Central memory CD8-positive, alpha-beta T cell (primary cell): ENCODE measurements around the gene MYO5A.
"Not testable (repeated sequence)": the region's sequence is repeated elsewhere in the genome, so short reads cannot be mapped to it uniquely, and the experiment has no call there.

Experiments
- ATAC-seq: fragments of 150-1000 bp; cut with Tn5 transposase; replicated peaks from 2 replicates; pipeline ENCODE4 v1.10.0; 2022; ENCODE audit warnings: mild to moderate bottlenecking, moderate FRiP score, moderate number of reproducible peaks; ENCODE audit not compliant: poor library complexity, severe bottlenecking; ENCODE audit errors: extremely low read depth
- DNase-seq, 2 donors: peaks; one replicate each; pipeline ENCODE4 v3.0.0; 2021; ENCODE audit warnings: low spot score in 2 of 2
- H3K27ac Mint-ChIP-seq: one replicate; pipeline ENCODE4 v1.8.0; 2022; ENCODE audit warnings: low read depth, mild to moderate bottlenecking, moderate library complexity, mixed read lengths
- H3K27me3 Mint-ChIP-seq: one replicate; pipeline ENCODE4 v1.8.0; 2022; ENCODE audit warnings: mixed read lengths
- H3K36me3 Mint-ChIP-seq: one replicate; pipeline ENCODE4 v1.8.0; 2022; ENCODE audit warnings: mild to moderate bottlenecking, moderate library complexity, mixed read lengths; ENCODE audit not compliant: insufficient read depth
- H3K4me1 Mint-ChIP-seq: one replicate; pipeline ENCODE4 v1.8.0; 2022; ENCODE audit warnings: mixed read lengths
- H3K4me3 Mint-ChIP-seq: one replicate; pipeline ENCODE4 v1.8.0; 2022; ENCODE audit warnings: mild to moderate bottlenecking, moderate library complexity, mixed read lengths
- H3K9me3 Mint-ChIP-seq: one replicate; pipeline ENCODE4 v1.8.0; 2022; ENCODE audit warnings: mixed read lengths

Gene MYO5A

DNA sequence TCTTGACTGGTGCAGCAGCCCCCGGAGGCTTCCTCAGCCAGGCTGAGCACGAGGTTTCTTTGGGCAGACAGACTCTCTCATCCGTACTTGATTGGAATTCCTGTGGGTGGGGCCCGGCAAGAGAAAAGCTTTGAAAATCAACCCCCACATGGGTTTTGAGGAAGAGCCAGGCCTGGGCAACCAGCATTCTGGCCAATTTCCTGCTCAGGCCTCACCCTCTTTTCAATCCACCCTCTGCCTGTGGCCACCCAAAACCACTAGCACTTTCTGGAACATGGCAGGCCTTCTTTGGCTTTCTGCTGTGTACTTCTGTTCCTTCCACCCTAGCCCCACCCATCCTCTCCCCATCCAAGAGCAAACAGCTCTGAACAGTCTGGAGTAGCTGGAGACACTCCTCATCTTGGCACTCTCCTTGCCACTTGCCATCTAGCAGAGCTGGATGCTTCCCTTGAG is 239.0 kb downstream of the MYO5A start:
- H3K27me3 Mint-ChIP-seq: peaks cover 29% of the 10 kb centered on the region
- peaks cover 2% of the 10 kb centered on the region for H3K36me3 Mint-ChIP-seq
- no peaks in the 10 kb centered on the region for H3K9me3 Mint-ChIP-seq
- no peak overlapping the region for H3K27ac Mint-ChIP-seq
- ATAC-seq (no peak), DNase-seq (no peak)
- H3K4me1 Mint-ChIP-seq: no peaks in the 10 kb centered on the region
- H3K4me3 Mint-ChIP-seq: no peak overlapping the region

DNA sequence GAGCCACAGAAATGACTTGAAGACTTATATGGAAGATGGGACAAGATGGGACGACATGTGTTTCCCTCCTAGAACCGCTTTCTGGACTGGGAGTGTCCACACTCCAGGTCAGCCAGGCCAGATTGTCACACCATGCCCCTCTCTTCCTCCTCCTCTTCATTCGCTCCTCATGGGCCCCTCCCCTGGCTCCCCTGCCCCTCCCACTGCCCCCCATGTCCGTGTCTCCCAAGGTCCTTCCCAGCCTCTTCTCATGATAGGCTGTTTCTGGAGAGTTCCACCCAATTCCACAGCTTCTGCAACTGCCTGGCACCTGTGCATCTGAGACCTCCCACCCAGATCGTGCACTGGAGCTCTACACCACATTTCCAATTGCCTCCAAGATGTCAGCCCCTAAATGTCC is 239.7 kb downstream of the MYO5A start:
- Mint-ChIP-seq H3K4me1 (no peaks in the 10 kb centered on the region), H3K36me3 (peaks cover 2% of the 10 kb centered on the region), H3K4me3 (no peak overlapping the region), H3K27me3 (peaks cover 28% of the 10 kb centered on the region), H3K9me3 (no peaks in the 10 kb centered on the region), H3K27ac (no peak overlapping the region)
- ATAC-seq (no peak), DNase-seq (no peak)

DNA sequence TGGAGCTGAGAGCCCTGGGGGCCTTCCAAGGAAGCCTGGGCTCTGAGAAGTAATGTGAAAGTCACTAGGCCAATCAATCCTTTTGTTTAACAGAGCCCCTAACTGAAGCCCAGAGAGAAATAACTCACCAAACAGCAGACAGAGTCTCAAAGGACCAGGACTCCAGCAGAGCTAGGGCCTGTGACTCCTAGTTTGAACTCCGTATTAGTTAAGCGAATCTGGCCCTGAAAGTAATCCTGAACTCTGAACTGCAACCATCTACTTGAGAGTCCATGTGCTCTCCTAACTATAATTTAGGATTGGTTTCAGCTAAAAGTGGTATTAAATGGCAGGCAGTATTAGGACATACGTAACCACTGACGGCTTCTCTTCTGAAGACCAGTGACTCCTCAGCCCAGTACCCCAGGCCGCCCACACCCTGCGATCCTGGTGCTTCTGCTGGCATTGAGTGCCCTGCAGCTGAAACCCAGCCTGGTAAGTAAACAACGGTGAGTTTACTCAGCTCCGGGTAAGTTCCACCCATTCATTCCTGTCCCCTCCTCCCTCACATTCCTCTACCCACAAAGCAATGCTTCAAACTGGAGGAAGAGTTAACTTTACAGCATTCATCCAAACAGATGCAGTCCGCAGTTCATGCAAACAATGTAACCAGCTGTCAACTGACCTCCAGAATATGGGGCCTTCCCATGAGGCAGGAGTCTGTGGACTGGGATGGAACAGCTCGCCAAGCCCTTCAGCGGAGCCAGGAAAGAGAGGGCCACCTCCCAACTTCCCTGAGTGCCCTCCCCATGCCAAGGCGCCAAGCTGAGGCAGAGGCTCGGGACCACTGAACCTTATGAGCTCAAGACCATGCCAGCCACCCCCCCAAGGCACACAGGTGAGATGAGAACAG is 240.4 kb downstream of the MYO5A start:
- Mint-ChIP-seq H3K4me3 (no peak overlapping the region), H3K27ac (no peak overlapping the region)

DNA sequence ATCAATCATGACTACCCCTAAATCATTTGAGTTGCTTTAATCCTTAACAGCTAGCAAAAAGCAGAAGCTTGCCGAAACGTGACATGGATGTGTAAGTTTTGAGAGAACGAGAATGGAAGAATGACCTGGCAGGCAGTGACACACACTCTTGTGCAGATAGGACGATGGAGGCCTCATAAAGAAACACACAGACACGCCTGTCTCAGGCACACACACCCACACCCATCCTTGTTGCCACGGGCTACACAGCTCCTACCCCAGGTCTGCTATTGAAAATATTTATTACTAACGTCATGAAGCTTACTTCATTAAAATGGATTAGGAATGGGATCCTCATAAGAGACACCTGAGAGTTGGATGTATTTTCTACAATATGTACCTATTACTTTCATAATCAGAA is 241.6 kb downstream of the MYO5A start:
- H3K9me3 Mint-ChIP-seq: no peaks in the 10 kb centered on the region
- H3K27ac Mint-ChIP-seq: no peak overlapping the region

More for the DNA sequence above, 240.4 kb downstream of the MYO5A start:
- ATAC-seq (no peak), DNase-seq (no peak)
- Mint-ChIP-seq H3K4me1 (no peaks in the 10 kb centered on the region), H3K9me3 (no peaks in the 10 kb centered on the region), H3K36me3 (peaks cover 2% of the 10 kb centered on the region), H3K27me3 (peaks cover 28% of the 10 kb centered on the region)

DNA sequence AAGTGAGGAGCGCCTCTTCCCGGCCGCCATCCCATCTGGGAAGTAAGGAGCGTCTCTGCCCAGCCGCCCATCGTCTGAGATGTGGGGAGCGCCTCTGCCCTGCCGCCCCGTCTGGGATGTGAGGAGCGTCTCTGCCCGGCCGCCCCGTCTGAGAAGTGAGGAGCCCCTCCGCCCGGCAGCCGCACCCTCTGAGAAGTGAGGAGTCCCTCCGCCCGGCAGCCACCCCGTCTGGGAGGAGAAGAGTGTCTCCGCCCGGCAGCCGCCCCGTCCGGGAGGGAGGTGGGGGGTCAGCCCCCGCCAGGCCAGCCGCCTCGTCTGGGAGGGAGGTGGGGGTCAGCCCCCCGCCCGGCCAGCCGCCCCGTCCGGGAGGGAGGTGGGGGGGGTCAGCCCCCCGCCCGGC is 242.7 kb downstream of the MYO5A start:
- H3K4me3 Mint-ChIP-seq, ATAC-seq, H3K4me1 Mint-ChIP-seq, H3K27ac Mint-ChIP-seq, DNase-seq, H3K36me3 Mint-ChIP-seq, H3K9me3 Mint-ChIP-seq: not testable (repeated sequence)
- peaks cover 30% of the 10 kb centered on the region for H3K27me3 Mint-ChIP-seq

More for the DNA sequence above, 241.6 kb downstream of the MYO5A start:
- H3K36me3 Mint-ChIP-seq: peaks cover 2% of the 10 kb centered on the region
- ATAC-seq: no peak
- no peak overlapping the region for H3K4me3 Mint-ChIP-seq
- H3K27me3 Mint-ChIP-seq: peaks cover 28% of the 10 kb centered on the region
- H3K4me1 Mint-ChIP-seq: no peaks in the 10 kb centered on the region
- DNase-seq: no peak

DNA sequence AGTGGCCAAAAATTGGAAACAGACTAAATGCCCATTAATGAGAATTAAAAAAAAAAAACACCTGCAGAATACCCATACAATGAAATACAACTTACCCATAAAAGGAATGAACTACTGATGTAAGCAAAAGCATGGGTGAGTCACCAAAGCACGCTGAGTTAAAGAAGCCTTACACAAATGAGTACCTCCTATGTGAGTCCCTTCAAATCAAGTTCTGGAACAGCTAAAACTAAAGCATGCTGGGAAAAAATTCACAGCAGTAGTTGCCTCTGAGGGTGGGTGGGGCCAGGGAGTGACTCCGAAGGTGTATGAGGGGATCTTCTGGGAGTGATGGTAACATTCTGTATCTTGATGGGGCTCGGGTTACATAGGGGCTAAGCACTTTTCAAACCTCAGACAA is 244.5 kb downstream of the MYO5A start:
- no peaks in the 10 kb centered on the region for H3K4me1 Mint-ChIP-seq
- H3K9me3 Mint-ChIP-seq: no peaks in the 10 kb centered on the region
- no peak overlapping the region for H3K4me3 Mint-ChIP-seq
- peaks cover 30% of the 10 kb centered on the region for H3K27me3 Mint-ChIP-seq
- no peak for DNase-seq
- ATAC-seq: no peak
- no peak overlapping the region for H3K27ac Mint-ChIP-seq
- H3K36me3 Mint-ChIP-seq: no peaks in the 10 kb centered on the region

DNA sequence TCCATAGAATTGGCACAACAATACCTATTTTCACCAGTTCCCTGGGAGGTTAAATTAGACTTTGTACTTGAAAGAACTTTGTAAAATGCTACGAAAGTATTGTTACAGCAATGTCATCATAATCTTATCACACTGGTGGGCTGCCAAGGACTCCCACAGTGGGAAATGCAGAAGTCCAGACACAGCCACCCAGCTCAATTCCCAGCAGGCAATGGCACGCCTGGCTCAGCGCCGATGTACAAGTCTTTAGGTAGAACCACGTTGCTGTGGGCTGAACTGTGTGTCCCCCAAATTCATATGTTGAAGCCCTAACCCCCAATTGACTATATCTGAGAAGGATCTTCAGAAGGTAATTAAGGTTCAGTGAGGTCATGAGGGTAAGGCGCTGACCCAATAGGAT is 245.4 kb downstream of the MYO5A start:
- H3K36me3 Mint-ChIP-seq: no peaks in the 10 kb centered on the region

DNA sequence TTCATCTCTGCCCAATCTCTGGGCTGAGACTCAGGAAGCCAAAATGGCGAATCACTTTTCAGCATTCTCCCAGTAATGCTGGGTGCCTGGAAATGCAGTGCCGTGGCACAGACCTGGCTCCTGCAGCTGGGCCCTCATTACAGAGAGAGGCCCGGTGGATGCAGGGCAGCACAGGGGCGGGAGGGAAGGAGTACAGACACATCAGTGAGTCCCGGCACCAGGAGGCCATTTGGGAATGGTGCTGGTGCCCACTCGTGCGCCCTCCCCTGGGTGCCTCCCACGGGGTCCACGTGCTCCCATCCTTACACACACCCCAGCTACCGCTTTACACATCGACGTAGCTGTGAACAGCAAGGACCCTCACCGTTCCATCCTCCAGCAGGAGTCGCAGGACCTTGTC is 246.3 kb downstream of the MYO5A start:
- H3K27ac Mint-ChIP-seq: no peak overlapping the region
- H3K4me1 Mint-ChIP-seq: no peaks in the 10 kb centered on the region
- peaks cover 30% of the 10 kb centered on the region for H3K27me3 Mint-ChIP-seq
- no peaks in the 10 kb centered on the region for H3K36me3 Mint-ChIP-seq
- no peaks in the 10 kb centered on the region for H3K9me3 Mint-ChIP-seq
- DNase-seq (no peak), ATAC-seq (no peak)
- no peak overlapping the region for H3K4me3 Mint-ChIP-seq

More for the DNA sequence above, 245.4 kb downstream of the MYO5A start:
- no peaks in the 10 kb centered on the region for H3K9me3 Mint-ChIP-seq
- H3K27me3 Mint-ChIP-seq: peaks cover 30% of the 10 kb centered on the region
- H3K4me1 Mint-ChIP-seq: no peaks in the 10 kb centered on the region
- DNase-seq (no peak), ATAC-seq (no peak)
- no peak overlapping the region for H3K4me3 Mint-ChIP-seq
- no peak overlapping the region for H3K27ac Mint-ChIP-seq

DNA sequence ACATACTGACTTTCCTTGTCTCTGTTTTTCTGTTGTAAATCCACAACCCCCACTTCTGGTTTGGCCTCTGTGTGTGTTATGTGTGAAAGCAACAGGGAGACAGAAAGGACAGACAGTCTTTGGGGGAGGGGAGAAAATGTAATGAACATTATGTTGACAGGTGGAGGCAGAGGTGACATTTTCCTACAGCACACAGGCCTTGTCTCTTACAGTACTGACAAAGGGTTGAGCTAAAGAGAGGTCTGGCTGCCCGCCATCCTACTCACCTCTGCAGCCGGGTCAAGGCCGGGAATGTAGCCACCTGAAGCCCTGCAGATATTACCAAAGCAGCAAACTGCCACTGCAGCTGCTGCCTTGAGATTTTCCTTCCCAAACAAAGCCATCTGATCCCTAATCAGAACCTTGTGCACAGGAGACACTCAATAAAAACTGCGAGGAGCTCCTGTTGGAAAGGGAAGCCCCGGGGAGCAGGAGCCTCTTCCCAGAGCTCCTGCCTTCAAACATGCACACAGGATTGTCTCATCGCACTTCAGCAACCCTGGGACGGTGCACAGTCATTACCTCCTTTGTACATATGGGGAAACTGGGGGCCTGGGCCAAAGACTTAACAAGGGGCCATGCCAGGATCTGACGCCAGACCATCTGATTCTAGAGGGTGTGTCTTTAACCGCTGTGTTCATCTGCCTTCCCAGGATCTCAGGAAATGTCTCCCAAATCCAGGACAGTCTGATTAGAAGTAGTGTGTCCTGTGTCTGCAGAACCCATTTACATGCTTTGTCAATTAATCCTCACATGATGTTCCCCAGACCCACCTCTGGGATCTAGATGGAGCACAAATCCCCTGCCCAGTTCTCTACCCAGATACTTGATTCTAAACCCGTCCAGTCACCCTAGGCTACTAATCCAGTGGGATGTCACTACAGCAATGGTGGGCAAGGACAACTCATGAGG is 247.3 kb downstream of the MYO5A start:
- no peaks in the 10 kb centered on the region for H3K4me1 Mint-ChIP-seq
- no peak for ATAC-seq
- H3K4me3 Mint-ChIP-seq: no peak overlapping the region
- no peaks in the 10 kb centered on the region for H3K36me3 Mint-ChIP-seq
- no peak overlapping the region for H3K27ac Mint-ChIP-seq
- H3K9me3 Mint-ChIP-seq: no peaks in the 10 kb centered on the region
- H3K27me3 Mint-ChIP-seq: peaks cover 30% of the 10 kb centered on the region
- DNase-seq: no peak

DNA sequence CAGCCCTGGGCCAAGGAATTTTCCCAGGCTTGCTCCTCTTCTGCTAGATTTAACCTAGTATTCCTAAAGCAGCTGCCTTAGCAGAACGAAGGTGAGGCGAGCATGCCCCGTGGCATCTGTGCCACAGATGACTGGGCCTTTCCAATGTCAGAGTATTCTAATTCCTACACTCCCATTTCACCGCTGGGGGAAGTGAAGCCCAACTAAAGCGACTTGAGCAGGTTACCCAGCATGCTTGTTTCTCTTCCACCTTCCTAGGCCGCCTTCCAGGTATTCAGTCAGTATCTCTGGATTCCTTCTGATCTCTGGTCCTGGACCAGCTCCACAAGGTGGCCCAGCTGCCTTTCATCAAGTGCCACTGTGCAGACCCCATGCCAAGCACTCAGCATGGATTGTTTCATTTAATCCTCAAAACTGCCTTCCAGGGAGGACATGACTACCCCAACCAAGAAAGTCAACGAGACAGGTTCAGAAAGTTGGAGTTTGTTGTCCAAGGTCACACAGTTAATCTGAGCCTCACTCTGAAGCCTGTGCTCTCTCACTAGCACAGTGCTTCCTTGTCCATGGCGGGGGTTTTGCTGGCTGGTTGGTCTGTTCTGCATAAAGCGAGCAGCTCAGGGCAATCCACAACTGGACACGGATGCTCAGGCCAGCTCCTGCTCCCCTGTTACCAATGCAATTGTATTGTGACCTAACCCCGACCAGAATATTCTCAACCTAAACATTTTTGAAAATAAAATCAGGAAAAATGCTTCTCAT is 248.2 kb downstream of the MYO5A start:
- Mint-ChIP-seq H3K36me3 (no peaks in the 10 kb centered on the region), H3K27me3 (peaks cover 39% of the 10 kb centered on the region), H3K27ac (no peak overlapping the region), H3K4me1 (no peaks in the 10 kb centered on the region), H3K9me3 (no peaks in the 10 kb centered on the region), H3K4me3 (no peak overlapping the region)
- ATAC-seq (no peak), DNase-seq (no peak)

DNA sequence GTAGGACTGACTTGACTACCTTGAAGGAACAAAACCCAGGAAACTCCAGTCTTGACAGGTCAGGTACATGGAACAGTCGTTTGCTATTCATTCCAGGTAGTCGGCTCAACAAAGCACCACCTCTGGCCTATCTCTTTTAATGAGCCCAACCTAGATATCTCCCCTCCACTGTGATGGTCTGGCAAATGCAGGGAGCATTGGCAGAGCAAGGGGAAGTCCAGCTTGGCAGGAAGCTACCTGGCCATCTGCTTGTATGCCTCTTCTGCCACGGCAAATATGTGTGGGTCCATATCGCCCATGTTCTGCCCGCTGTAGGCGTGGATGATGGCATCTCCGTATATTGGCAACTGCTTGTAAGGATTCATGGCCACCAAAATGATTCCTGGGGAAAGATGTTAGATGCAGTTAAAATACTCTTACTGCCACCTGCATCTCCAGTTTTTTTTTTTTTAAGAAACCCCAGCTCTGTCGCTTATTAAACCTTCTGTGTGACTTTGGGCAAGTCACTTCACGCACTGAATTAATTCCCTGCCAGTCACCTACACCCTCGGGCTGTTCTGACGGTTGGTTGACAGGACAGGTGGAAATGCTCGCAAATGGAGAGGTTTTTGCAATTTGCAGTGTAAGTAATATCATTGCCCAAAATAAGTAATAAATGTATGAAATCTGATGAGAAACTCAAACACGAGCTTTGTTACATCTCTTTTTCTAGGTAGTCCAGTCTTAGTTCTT is 249.9 kb downstream of the MYO5A start:
- Mint-ChIP-seq H3K36me3 (no peaks in the 10 kb centered on the region), H3K4me3 (no peak overlapping the region), H3K9me3 (no peaks in the 10 kb centered on the region), H3K4me1 (no peaks in the 10 kb centered on the region), H3K27ac (no peak overlapping the region), H3K27me3 (peaks cover 38% of the 10 kb centered on the region)
- DNase-seq (no peak), ATAC-seq (no peak)

DNA sequence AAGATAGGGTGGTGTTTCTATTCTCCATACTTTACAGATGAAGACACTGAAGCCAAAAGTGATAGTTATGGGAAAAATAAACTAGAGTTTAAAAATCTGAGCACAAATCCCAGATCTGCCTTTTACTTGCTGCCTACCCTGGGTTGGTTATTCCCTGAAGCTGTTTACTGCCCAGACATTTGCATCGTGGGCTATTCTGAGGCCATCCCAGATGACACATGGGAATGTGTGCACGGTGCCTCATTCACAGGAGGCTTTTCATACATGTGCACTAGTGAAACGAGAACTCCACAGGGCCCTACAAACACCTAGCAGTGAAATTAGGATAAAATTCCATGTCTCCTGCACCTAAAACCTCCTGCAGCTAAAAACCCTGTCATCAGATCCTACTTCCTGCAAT is 250.5 kb downstream of the MYO5A start:
- Mint-ChIP-seq H3K4me3 (no peak overlapping the region), H3K27ac (no peak overlapping the region), H3K36me3 (no peaks in the 10 kb centered on the region), H3K4me1 (no peaks in the 10 kb centered on the region), H3K27me3 (peaks cover 31% of the 10 kb centered on the region), H3K9me3 (no peaks in the 10 kb centered on the region)
- ATAC-seq (no peak), DNase-seq (no peak)
